Inflammatory macrophage treated with lipopolysaccharide for 1 hour (primary cell): ENCODE data around the gene SPATA13.
A peak's percentile ranks its signal among the peaks of the same experiment; 100 is the strongest.

Experiments
- DNase-seq, 2 donors: peaks; one replicate each; pipeline ENCODE4 v3.0.0-alpha.2; 2020 to 2022

Gene SPATA13

DNA sequence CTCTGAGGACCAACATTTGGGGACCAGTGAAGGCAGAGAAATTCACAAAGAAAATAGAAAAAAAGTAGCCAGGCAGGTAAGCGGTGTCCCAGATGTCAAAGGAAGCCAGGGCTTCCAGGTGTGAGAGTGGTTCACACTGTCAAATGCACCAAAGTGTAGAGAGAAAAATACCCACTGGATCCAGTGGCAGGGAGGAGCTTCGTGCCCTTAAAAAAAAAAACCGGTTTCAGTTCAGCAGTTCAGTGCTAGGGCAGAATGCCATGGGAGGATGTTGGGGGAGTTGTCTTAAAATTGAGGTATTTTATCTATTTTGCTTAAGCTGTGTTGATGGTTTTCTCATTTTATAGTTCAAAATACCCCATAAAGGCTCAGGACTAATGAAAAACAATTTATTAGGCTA, 101.0 kb downstream of the SPATA13 start:
- DNase-seq = no peak

DNA sequence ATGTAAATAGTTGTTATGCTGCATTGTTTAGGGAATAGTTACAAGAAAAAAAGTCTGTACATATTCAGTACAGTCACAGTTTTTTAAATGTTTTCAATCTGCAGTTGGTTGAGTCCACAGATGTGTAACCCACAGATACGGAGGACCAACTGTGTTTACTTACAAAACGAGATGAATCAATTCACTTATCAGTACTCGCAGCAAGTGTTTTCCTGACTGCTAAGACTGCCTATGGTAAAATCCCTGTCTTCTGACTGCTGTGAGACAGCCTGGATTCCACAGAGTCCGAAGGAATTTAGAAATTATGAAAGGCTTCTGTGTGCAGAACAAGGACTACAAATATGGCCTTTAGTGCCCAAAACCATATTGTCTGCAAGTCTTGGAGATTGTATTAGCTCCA, 103.1 kb downstream of the SPATA13 start:
- DNase-seq = no peak

DNA sequence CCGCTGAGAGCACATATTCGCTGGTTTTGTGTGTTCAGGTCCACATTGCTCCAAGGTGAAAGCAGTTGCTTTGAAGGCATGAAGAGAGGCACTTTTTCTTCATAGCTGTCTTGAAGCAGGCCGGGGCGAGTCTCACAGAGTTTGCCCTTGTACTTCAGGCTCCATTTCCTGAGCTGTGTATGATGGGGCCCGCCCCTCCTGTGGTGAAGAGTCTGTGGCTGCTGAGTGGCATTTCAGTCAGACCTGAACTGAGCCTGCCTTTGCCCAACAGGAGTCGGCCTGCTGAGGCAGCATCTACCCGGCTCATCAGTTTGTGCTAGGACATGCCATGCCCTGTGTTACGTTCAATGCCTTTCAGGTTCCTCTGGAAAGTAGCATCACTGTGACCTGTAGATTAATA, 104.5 kb downstream of the SPATA13 start:
- no peak for DNase-seq

DNA sequence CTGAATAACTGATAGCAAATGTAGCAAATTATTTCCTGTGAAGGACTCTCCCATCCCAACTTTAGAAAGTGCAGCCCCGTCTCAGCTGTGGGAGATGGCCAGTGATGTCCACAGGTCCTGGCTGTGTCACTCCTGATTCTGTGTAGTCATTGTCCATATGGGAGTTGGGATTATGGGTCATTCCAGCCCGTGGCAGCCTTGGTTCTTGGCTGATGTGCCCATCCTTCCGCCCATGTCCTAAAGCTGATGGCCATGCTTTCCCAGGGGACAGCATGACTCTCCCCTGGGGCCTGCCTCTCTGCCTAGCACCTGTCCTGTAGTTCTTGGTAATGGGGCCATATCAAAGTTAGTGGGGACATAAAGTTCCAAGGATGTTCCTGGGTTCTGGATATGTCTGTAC, 104.9 kb downstream of the SPATA13 start:
- no peak for DNase-seq

DNA sequence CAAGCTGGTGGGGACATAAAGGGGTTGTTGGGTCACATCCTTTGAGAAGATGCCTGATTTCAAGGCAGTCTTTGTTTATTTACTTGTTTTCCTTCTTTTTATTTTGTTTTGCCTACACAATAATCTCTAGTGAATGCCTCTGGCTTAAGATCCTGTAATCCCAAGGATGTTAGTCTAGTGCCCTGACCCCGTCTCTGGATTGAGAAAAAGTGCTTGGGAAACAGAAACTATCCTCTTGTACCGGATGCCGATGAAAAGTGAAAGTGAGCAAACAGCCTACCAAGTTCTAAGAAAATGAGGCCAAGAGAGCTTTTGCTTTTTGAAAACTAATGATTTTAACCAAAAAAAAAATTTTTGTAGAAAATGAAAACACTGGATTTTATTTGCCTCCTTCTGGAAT, 106.8 kb downstream of the SPATA13 start:
- peak; percentile 50 to 72 for DNase-seq

DNA sequence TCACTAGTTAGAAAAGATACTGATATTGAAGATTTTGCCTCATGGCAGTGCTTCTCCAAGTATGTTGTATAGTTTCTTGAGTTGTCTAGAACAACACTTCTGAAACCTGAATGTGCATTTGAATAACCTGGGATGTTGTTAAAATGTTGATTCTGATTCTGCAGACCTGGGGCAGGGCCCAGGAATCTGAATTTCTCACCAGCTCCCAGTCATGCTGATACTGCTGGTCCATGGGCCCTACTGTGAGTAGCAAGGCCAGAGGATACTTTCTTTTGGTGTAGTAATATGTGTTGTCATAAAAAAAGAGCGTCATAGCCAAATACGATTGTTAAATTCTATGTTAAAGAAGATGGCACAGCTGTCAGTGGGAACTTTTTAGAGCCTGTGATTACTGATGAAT, 107.3 kb downstream of the SPATA13 start:
- no peak for DNase-seq

DNA sequence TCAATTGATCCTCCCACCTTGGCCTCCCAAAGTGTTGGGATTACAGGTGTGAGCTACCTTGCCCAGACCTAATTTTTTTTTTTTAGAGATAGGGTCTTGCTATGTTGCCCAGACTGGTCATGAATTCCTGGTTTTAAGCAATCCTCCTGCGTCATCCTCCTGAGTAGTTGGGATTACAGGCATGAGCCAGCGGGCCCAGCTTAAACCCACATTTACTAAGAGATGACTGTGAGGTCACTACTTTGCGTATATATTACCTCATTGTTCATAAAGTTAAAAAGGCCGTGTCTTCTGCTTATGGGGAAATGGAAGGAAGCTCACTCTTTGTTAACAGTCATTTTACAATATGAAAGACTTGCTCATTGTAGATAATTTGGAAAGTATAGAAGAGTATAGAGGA, 109.3 kb downstream of the SPATA13 start:
- peak; percentile 64 for DNase-seq

DNA sequence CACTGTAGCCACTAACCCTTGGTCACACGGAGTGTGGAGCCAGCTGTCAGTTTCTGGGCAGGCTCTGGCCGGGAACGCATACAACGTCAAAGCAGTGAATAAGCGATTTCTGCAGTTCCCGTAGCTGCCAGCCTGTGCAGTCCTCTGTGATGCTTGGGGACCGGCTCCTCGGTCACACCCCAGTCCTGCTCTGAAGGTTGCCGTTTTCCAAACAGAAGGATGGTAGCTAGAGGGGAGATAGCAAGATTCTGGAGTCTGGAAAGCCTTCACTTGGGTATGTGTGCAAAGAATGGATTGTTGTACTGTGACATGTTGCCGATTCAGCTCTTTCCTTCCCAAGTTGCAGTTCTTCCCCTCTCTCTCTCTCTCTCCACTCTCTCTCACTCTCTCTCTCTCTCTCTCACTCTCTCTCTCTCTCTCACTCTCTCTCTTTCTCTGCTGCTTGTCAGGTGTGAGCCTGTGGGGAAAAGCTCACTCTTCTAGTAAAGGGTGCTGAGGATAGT, 110.2 kb downstream of the SPATA13 start:
- peak; percentile 84 for DNase-seq

DNA sequence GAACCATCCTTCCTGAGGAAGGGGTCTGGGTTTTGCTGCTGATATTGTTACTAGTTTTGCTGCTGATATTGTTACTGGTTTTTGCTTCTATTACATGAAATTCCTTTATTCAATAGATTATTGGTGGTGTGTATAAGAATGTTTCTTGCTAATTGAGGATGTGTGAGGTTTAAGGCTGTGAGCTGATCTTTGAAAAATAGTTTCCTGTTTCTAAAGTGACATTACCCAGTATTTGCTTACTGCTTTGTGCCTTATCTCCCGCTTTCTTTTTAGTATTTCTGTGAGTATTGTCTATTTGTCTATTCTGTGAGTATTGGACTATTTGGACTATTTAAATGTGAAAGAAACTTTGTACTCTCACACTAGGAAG, 110.7 kb downstream of the SPATA13 start:
- DNase-seq = peak in 1 of 2 donors; percentile 33

DNA sequence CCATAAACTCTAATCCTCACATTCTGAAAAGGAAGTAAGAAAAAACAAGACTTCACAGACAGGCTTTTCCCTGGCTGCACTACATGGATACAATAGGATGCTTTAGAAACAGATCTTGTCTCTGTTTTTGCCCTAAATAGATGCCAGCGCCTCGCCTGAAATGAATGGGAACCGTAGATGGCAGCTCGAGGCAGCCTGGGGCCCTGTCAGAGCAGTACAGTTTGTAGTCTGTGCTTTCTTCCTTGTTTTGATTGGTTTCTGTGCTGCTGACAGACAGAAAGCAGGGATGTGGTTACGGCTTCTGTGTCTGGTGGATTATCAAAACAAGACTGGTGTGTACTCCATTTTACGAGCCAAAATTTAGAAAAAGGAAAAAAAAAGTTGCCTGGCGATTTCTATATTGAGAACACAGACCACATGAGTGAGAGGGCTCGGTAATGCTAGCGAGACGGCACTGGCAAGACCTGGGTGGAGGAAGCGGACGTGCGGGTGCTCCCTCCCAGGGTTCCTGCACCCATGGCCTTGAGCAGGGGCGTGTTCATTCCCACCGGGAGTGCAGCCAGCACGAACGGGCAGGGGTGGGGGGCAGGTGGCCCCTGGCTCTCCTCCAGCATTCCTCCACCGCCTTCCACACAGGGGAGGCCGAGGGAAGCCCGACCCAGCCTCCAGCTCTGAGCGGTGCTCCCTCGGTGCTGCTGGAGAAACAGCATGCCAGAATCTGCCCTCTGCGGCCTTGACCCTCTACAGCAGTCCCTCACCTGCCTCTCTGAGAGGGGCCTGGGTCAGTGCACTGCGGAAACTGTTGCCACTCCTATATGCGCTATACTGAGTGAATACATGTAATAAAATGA, 111.3 kb downstream of the SPATA13 start:
- DNase-seq = peak; percentile 64 to 70

DNA sequence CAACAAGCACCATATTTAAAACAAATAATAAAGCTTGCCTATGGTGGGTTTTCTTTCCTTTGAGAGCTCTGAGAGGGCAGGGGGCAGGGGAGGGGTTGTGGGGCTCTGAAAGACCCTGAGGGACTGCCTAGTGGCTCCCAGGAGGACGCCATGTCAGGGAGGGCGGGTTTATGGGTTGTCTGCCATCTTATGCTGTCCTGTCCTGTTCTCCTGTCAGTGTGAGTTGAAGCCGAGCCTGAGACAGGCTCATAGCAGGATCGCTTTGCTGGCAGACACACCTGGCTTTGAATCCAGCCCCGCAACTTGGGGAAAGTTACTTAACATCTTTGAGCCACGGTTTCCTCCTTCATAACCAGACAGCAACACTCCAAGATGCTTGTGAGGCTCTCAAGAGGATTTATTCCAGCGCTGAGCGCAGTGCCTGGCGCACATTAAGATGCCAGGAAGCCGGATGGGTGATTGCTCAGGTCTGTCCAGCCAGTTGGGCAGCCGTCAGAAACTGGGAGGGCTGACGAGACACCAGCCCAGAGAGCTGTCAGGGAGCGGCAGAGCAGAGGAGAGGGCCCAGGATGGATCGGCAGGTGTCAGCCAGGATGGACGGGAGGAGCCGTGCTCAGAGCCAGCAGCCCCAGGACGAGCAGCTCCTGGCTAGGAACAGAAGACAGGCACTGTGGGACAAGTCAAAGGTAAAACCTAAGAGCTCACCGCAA, 112.1 kb downstream of the SPATA13 start:
- DNase-seq = no peak

DNA sequence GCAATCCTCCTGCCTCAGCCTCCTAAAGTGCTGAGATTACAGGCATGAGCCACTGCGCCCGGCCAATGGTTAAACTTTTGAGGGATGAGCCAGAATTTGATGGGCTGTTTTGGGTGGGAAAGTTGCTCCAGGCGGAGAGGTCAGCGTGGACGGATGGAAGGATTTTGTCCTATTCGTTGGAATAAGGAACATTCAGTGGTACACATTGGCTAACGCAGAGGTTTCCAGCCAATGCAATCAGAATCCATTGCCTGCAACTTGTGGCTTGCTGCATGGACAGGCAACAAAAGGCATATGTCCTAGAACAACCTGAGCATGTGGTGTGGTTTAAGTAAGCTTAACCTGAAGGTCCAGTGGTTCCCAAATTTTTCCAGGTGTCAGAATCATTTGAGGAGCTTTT, 113.4 kb downstream of the SPATA13 start:
- DNase-seq = no peak

DNA sequence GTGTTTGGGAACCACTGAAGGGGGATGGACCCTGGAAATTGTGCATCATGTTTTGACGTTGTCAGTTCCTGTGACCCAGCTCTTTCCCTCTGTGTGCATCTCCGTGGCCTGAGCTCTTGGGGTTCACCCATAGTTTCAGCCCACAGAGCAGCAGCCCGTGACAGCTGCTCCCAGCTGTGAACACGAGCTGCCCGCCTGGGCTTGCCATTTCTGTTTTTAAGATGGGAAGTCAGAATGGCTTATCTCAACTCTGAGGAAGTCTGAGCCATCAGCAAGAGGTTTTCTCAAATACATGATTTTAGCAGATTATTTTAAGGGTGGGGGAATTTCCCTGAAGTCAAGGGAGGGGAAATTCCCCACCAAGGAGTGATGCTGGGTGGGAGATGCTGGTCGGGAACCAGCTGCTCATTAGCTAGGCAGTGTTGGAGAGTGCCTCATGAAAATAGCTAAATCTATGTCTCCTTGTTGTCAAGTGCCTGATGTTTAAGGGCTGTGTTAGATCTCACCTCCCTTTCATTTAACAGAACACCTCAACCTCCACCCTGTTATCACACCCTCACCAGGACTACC, 114.0 kb downstream of the SPATA13 start:
- DNase-seq = peak; percentile 82 to 97

DNA sequence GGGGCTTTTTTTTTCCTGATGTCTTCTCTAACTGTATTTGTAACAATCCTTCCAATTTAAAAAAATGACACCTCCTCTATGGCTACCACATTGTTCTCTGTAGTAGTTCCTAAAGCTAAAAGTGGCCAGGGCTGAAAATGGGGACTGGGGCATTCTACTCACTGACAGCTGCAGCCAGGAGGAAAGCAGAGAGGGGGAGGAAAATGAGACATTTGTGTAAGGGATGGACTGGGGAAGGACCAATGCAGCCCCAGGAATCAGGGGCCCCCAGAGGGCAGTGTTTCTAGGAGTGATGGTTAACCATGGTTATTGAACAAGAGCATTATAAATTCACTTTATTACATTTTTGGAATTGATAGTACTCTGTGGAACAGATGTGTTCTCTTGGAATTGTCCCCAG, 114.5 kb downstream of the SPATA13 start:
- DNase-seq = no peak

DNA sequence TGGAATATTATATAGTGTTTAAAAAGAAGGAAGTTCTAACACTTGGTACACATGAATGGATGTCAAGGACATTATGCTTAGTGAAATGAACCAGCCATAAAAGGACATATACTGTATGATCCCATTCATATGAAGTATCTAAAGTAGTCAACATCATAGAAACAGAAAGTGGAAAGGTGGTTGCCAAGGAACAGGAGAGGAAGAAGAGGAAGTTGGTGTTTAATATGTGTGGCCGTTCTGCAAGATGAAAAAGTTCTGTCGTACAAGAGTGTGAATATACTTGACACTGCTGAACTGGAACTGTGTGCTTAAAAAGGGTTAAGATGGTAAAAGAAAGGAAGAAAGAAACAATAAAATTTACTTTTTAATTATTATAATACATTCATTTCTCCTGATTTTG, 115.8 kb downstream of the SPATA13 start:
- DNase-seq = peak; percentile 60 to 70

DNA sequence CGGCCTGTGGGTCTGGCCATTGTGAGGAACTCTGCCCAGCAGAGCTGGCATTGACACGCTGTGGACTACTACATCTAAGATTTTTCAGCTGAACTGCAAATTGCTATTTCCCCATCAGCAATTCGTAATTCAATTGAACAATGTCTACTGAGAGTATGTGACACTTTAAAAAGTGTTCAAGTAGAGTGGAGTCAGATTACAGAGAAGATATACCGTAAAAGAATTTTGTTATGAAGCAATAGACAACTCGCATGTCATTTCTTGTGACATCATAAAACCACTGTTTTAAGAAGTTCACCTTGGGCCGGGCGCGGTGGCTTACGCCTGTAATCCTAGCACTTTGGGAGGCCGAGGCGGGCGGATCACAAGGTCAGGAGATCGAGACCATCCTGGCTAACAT, 116.3 kb downstream of the SPATA13 start:
- peak in 1 of 2 donors; percentile 15 for DNase-seq

DNA sequence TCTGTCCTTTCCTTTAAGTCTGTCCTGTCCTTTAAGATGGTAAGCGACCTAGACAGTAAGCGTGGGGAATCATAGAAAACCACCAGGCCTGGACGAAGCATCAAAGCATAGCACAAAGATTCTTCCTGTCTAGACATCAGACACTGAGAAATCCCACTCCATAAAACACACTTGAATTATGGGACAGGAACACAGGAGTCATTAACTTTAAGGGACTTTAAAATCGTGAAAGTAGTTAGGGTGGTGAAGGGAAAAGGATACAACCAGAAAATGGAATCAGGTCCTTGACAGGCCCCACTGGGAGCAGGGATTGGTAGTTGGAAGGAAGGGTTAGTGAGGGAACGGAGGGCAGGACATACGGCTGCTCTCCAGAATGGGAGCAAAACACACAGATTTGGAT, 117.2 kb downstream of the SPATA13 start:
- no peak for DNase-seq

DNA sequence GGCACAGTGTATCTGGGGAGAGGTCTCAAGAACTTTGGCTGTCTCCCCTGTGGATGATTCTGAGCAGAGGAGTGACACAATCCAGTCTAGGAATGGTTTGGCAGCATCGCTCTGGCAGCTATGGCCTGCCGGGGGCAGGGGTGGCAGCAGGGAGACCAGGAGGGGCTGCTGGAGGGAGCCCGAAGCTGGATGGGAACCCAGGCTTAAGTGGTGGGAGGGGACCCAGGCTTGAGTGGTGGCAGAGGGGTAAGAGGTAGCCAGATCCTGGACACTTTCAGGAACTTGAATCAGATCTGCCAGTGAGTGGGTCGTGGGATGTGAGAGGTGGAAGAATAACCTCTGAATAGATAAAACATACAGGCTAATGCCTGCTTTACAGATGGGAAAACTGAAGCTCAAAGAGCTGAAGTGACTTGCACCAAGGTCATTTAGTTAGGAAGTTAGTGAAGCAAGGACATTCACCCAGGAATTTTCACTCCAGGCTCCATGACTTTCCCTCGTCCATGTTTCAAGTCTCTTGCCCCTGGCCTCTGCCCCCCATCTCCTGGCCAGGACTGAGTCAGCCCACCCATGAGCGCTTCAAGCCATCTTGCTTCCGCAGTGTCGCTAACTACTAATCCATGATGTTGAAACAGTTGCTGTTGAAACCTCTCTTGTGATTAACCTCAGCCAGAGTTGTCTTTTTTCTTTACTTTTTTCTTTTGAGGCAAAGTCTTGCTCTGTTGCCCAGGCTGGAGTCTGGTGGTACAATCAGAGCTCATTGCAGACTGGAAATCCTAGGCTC, 119.0 kb downstream of the SPATA13 start:
- DNase-seq = peak; percentile 81 to 92

DNA sequence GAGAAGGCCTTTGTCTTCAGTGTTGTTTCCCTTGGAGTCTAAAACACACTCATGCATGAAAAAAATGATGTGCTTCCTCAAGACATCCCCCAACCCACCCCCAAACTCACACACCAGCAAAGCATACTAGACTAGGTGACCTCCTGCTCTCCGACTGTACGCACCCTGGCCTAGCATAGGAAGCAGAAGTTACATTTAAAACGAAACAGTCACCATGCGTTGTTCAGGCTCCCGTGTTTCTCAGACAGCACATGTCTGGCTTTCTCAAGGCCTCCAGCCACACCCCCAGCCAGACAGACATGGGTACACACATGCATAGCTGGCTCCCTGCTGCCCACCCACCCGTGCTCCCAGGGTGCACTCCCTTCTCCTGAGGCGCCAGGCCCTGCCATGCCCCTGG, 120.2 kb downstream of the SPATA13 start:
- peak; percentile 64 to 86 for DNase-seq

DNA sequence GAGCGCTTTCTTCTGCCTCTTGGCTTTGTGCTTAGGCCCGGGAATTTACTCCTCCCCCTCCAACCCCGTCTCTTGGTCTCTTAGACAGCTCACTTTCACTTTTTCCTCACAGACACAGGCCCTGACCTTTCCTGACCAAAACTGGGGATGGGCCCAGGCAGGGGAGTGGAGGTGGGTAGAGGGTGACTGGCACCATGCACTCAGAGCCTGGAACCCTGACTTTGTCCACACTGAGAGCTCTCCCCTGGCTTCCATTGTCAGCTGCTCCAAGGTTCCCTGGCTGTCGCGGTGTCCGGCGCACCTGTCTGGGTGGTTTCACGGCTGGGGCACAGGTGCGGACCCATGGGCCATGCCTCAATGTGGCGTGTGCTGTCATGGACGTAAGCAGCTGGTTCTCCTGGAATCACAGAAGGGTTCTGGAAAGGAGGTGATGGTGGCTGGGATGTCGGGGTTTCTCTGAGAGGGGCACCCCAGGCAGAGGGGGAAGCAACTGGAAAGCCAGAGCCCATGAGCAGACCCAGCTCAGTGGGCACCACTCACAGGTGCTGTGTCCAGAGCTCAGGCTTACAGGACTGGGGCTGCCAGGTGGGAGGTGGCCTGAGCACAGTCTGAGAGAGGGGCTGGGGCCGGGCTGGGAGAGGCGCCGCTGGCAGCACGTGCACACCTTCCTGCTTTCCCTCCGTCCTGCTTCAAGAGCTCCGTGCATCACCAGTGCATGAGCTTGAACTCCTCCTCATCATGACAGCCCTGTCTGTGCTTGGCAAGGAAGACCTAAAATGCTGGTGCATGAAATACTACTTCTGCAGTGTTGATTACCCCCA, 120.9 kb downstream of the SPATA13 start:
- DNase-seq = peak in 1 of 2 donors; percentile 39

DNA sequence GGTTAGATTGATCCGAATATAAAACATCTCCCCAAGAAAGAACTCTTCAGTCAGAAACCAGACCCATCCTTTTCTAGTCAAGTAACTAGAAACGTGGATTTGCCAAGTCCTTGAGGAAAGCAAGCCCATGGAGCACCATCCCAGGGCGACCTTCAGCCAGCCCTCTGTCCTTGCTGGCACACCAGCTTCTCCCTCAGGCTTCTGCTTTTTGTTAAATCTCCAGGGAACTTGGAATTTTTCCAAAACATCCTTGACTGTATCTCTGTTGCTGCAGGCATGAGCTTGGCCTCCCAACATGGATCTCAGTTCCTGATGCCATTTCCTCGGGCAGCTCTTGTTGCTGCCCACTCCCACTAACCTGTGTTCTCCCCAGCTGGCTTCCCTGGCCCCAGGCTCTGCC, 121.7 kb downstream of the SPATA13 start:
- DNase-seq = no peak
